ENCODE data around the gene RGS11.

GRCh38 chr16:268141-269053, 7.3 kb downstream of the RGS11 start:
- TF ChIP-seq CTCF (IDR thresholded peaks at IDR 0.05) (no peak), POLR2A (IDR thresholded peaks at IDR 0.05) (no peak)

Measured in breast epithelium (tissue), 3 donors.